ENCODE results near the gene FAM8A1.

- no peak for TF ChIP-seq POLR2AphosphoS5 (IDR thresholded peaks at IDR 0.05; ENCODE audit: low read depth, low read length)
- no peak for TF ChIP-seq TAF1 (IDR thresholded peaks at IDR 0.05; ENCODE audit: borderline replicate concordance, insufficient read depth, low read length)
These were observed 44.1 kb upstream of the FAM8A1 start for GRCh38 chr6:17556014-17556413.

Data from PFSK-1 (cell line).